Suppressor macrophage treated with lipopolysaccharide for 1 hour (primary cell): ENCODE data around the gene CATSPER1.
"Not testable (repeated sequence)": the region's sequence is repeated elsewhere in the genome, so short reads cannot be mapped to it uniquely, and the experiment has no call there.

Experiments
- DNase-seq, 3 donors: peaks; one replicate each; pipeline ENCODE4 v3.0.0-alpha.2; 2020 to 2022

CATSPER1 gene

GRCh38 chr11:66020618-66021357 lies 5.5 kb downstream of the CATSPER1 start:
- DNase-seq: peak; percentile 86 to 92 (median 90)

GRCh38 chr11:66020212-66020611 lies 6.1 kb downstream of the CATSPER1 start:
- DNase-seq: peak in 1 of 3 donors; percentile 14

- no peak for DNase-seq
These were observed 9.0 kb downstream of the CATSPER1 start for GRCh38 chr11:66017321-66017720.

- DNase-seq: peak in 1 of 3 donors; percentile 8
These were observed 9.5 kb downstream of the CATSPER1 start for GRCh38 chr11:66016793-66017177.

GRCh38 chr11:66015936-66016792 lies 10.1 kb downstream of the CATSPER1 start:
- peak in 1 of 3 donors; percentile 15 for DNase-seq

GRCh38 chr11:66015454-66015881 lies 10.8 kb downstream of the CATSPER1 start:
- peak in 1 of 3 donors; percentile 5 for DNase-seq

GRCh38 chr11:66014804-66015453 lies 11.3 kb downstream of the CATSPER1 start:
- DNase-seq: peak in 1 of 3 donors; percentile 16

- DNase-seq: no peak
These were observed 12.5 kb downstream of the CATSPER1 start for GRCh38 chr11:66013762-66014100.

GRCh38 chr11:66012946-66013761 lies 13.1 kb downstream of the CATSPER1 start:
- peak; percentile 90 to 91 (median 90) for DNase-seq

GRCh38 chr11:66012371-66012945 lies 13.8 kb downstream of the CATSPER1 start:
- no peak for DNase-seq

GRCh38 chr11:66011785-66012303 lies 14.4 kb downstream of the CATSPER1 start, which contains the start of gene CST6:
Gene CST6, plus strand, starts transcription at chr11:66012008. Its CDS starts 37 bp downstream, at chr11:66012045.
- no peak for DNase-seq

GRCh38 chr11:66011239-66011784 lies 15.0 kb downstream of the CATSPER1 start:
- peak in 1 of 3 donors; percentile 18 for DNase-seq

GRCh38 chr11:66010036-66010435 lies 16.2 kb downstream of the CATSPER1 start:
- not testable (repeated sequence) for DNase-seq

GRCh38 chr11:66008468-66009101 lies 17.7 kb downstream of the CATSPER1 start:
- DNase-seq: peak; percentile 29 to 37 (median 37)

GRCh38 chr11:66008095-66008467 lies 18.2 kb downstream of the CATSPER1 start:
- DNase-seq: no peak

- no peak for DNase-seq
These were observed 19.1 kb downstream of the CATSPER1 start for GRCh38 chr11:66007201-66007634.

GRCh38 chr11:66006891-66007176 lies 19.4 kb downstream of the CATSPER1 start:
- DNase-seq: no peak

- DNase-seq: no peak
These were observed 20.0 kb downstream of the CATSPER1 start for GRCh38 chr11:66006134-66006890.

GRCh38 chr11:66004186-66004585 lies 22.1 kb downstream of the CATSPER1 start:
- no peak for DNase-seq

- no peak for DNase-seq
These were observed 23.0 kb downstream of the CATSPER1 start for GRCh38 chr11:66003291-66003690.
